GM12878 (cell line): Measurements from ENCODE around the gene PHKB. TPM values are rescaled to one million over a fixed set of nuclear protein-coding genes. Genes with fewer than 3 reads are reported as not detected.

ENCODE experiments used
- ATAC-seq: fragments of 200-7000 bp; cut with Tn5 transposase; 3 replicates; pipeline ENCODE4 v1.9.1; 2020; ENCODE audit warnings: mild to moderate bottlenecking, moderate library complexity
- BruUV-seq: library from RNA; stranded (reverse); fragments of 400-500 nt; replicated peaks from 2 replicates; lab custom pipeline; 2021; lab: Mats Ljungman, UMichigan
- CTCF ChIA-PET: fragments of 300-600 bp; sonication (Branson Sonifier 250); formaldehyde crosslinking; extraction: SDS; loops from one replicate; lab custom pipeline; 2021; ENCODE audit warnings: inconsistent platforms; lab: Yijun Ruan, JAX
- POLR2A ChIA-PET: fragments of 350-600 bp; formaldehyde crosslinking; extraction: SDS; loops from one replicate; lab custom pipeline; 2021; ENCODE audit warnings: inconsistent platforms; lab: Charles Lee
- RAD21 ChIA-PET: fragments of 300-600 bp; sonication (Branson Sonifier 250); formaldehyde crosslinking; loops from one replicate; lab custom pipeline; 2023; ENCODE audit warnings: antibody characterized with exemption; ENCODE audit not compliant: unreplicated experiment; lab: Charles Lee
- SMC1A ChIA-PET: fragments of 300-600 bp; sonication (Branson Sonifier 250); formaldehyde crosslinking; loops from one replicate; lab custom pipeline; 2023; ENCODE audit not compliant: unreplicated experiment, uncharacterized antibody; lab: Charles Lee
- DNase-seq: peaks from one replicate; pipeline ENCODE4 v3.0.0-alpha.2; 2011; ENCODE audit warnings: low read depth, low spot score
- FAIRE-seq: peaks from 3 replicates; lab custom pipeline; 2011; peaks lifted over from hg19 to GRCh38; lab: Jason Lieb, UNC
- H2AFZ ChIP-seq: 2 replicates; pipeline ENCODE4 v1.6.0; 2011; ENCODE audit warnings: low read depth, low read length, control low read depth; ENCODE audit not compliant: control insufficient read depth
- H3K27ac ChIP-seq: 2 replicates; pipeline ENCODE4 v1.5.1; 2011; ENCODE audit warnings: control low read depth; ENCODE audit not compliant: control insufficient read depth, insufficient read depth
- H3K27me3 ChIP-seq, 2 experiments: replicated peaks in 1 of 2; 2 replicates each; pipeline versions ENCODE4 v1.6.0 to v1.6.1; 2011; ENCODE audit warnings: low read length in 1 of 2; ENCODE audit not compliant: control insufficient read depth in 2 of 2, insufficient read depth in 2 of 2
- H3K36me3 ChIP-seq, 2 experiments: 2 replicates each; pipeline ENCODE4 v1.5.1; 2011; ENCODE audit warnings: low read length in 1 of 2; ENCODE audit not compliant: control insufficient read depth in 2 of 2, insufficient read depth in 2 of 2
- H3K4me1 ChIP-seq: 2 replicates; pipeline ENCODE4 v1.6.1; 2011; ENCODE audit warnings: mild to moderate bottlenecking, low read length, moderate library complexity, mixed read lengths; ENCODE audit not compliant: control insufficient read depth, insufficient read depth
- H3K4me2 ChIP-seq: 2 replicates; pipeline ENCODE4 v1.6.0; 2011; ENCODE audit warnings: control low read depth; ENCODE audit not compliant: control insufficient read depth, insufficient read depth
- H3K4me3 ChIP-seq: fragments of 200-600 bp; sonication (generic); 2 replicates; pipeline ENCODE4 v1.5.1; 2016
- H3K79me2 ChIP-seq: 2 replicates; pipeline ENCODE4 v1.6.0; 2011; ENCODE audit warnings: low read length; ENCODE audit not compliant: control insufficient read depth, insufficient read depth
- H3K9ac ChIP-seq: 2 replicates; pipeline ENCODE4 v1.8.0; 2011; ENCODE audit warnings: low read length, control low read depth, mixed read lengths; ENCODE audit not compliant: control insufficient read depth, insufficient read depth
- H3K9me3 ChIP-seq: replicated peaks from 3 replicates; pipeline ENCODE4 v1.5.1; 2011; ENCODE audit warnings: mild to moderate bottlenecking, low read length; ENCODE audit not compliant: control insufficient read depth, insufficient read depth
- H4K20me1 ChIP-seq: 2 replicates; pipeline ENCODE4 v1.6.0; 2011; ENCODE audit not compliant: control insufficient read depth, insufficient read depth
- BCL11A ChIP-seq: IDR thresholded peaks from 2 replicates; pipeline ENCODE4 v1.6.1; 2011; ENCODE audit warnings: low read depth, low read length
- BRCA1 ChIP-seq: IDR thresholded peaks from 2 replicates; pipeline ENCODE4 v1.6.1; 2011; ENCODE audit warnings: low read depth, low read length, improper control_type of control experiment
- HDAC6 ChIP-seq: fragments of 200-600 bp; sonication (generic); IDR thresholded peaks from one replicate; pipeline ENCODE4 v1.8.0; 2017; ENCODE audit warnings: antibody characterized with exemption; ENCODE audit not compliant: unreplicated experiment
- IRF3 ChIP-seq: fragments of 450-650 bp; IDR thresholded peaks from 2 replicates; pipeline ENCODE4 v1.6.1; 2014; ENCODE audit warnings: mild to moderate bottlenecking
- IRF4 ChIP-seq: IDR thresholded peaks from 2 replicates; pipeline ENCODE4 v1.6.1; 2011; ENCODE audit warnings: low read depth, low read length
- MYC ChIP-seq: IDR thresholded peaks from 2 replicates; pipeline ENCODE4 v1.6.1; 2011; ENCODE audit warnings: mild to moderate bottlenecking, low read length, moderate library complexity, inconsistent platforms; ENCODE audit not compliant: insufficient read depth, insufficient replicate concordance, insufficient read length, severe bottlenecking
- NR2F1 ChIP-seq: fragments of 450-650 bp; conservative IDR thresholded peaks from 2 replicates; pipeline ENCODE4 v1.6.1; 2017; ENCODE audit warnings: mild to moderate bottlenecking
- WGBS: methylation state at CpG from one replicate; pipeline ENCODE4 v1.1.6; 2016; ENCODE audit warnings: low lambda C conversion rate; ENCODE audit not compliant: insufficient replicate concordance, insufficient coverage; ENCODE audit errors: missing lambda C conversion rate; 5-methylcytosine and 5-hydroxymethylcytosine counted together
- in situ Hi-C: fragments of 300-500 bp; cut with MboI; formaldehyde crosslinking; loops from 9 replicates; pipeline ENCODE4 v1.14.3; 2018; ENCODE audit warnings: mixed read lengths
- intact Hi-C: fragments of 100-400 bp; cut with micrococcal nuclease; formaldehyde crosslinking; loops from one replicate; pipeline ENCODE4 v1.14.2; 2022; ENCODE audit not compliant: unreplicated experiment
- polyA plus RNA-seq, 11 experiments: library from polyadenylated mRNA; depleted of rRNA in 4 of 11; unstranded in 6 of 11; stranded (reverse) in 5 of 11; fragments of >200 nt; fragmentation: Nextera tagmentation in 4 of 11; fragmentation: Illumina TruSeq in 1 of 11; extraction: Ambion mirVana in 4 of 11; extraction: Trizol in 1 of 11; gene quantifications; 1 replicate in 1 of 11; 2 replicates in 10 of 11; pipeline versions ENCODE4 v1.2.1 to v1.2.3, GENCODE V29; 2011 to 2016; ENCODE audit warnings: inconsistent platforms in 2 of 11, missing spikeins in 2 of 11, low read depth in 1 of 11
- total RNA-seq, 4 experiments: library from RNA; depleted of rRNA in 3 of 4; stranded (reverse); fragments of >200 nt in 3 of 4; fragmentation: Illumina TruSeq in 1 of 4; extraction: Trizol in 1 of 4; gene quantifications; 2 replicates each; pipeline versions ENCODE4 v1.2.1 to v1.2.3, GENCODE V29; 2013 to 2021

The PHKB gene
- total and polyA plus RNA-seq, 10 of the 15 experiments (the other 5 are each of a cell fraction or from before 2014, with no cell fraction given) = 14.2 to 65.6 (median 37.0) TPM

GRCh38 chr16:47586121-47586520 is 125.0 kb downstream of the PHKB start:
- no peaks in the 10 kb centered on the region for H3K4me1 ChIP-seq
- no peaks in the 10 kb centered on the region for H4K20me1 ChIP-seq
- no peak overlapping the region for H2AFZ ChIP-seq
- WGBS = 96% methylated on average over 3 of the region's 3 CpGs
- no peak overlapping the region for H3K4me2 ChIP-seq
- in situ Hi-C loops = no loop called here
- intact Hi-C loops = loop anchor here (10.0 kb wide), 1 partner anchor 121 kb away; the partner anchor contains the start of genes ITFG1 and PHKB
- ChIA-PET SMC1A (interaction anchor here (0.7 to 4.1 kb wide), 10 partner anchors 12 to 552 kb away, joined by 3 to 17 read pairs (median 5); partner anchors contain the start of genes ITFG1 and PHKB), CTCF (interaction anchor here (1.0 to 1.5 kb wide), 4 partner anchors 11 to 91 kb away, joined by 3 to 7 read pairs (median 6); no protein-coding TSS in a partner anchor), RAD21 (interaction anchor here (1.0 to 1.4 kb wide), 4 partner anchors 9 to 124 kb away, joined by 3 to 6 read pairs (median 4); no protein-coding TSS in a partner anchor), POLR2A (interaction anchor here (0.8 kb wide), 1 partner anchor 125 kb away, joined by 3 read pairs; the partner anchor contains the start of genes ITFG1 and PHKB)
- H3K9ac ChIP-seq = no peak overlapping the region
- no peaks in the 10 kb centered on the region for H3K79me2 ChIP-seq
- no peak overlapping the region for H3K4me3 ChIP-seq
- no peaks in the 10 kb centered on the region for H3K27me3 ChIP-seq
- no TSS peak for BruUV-seq
- FAIRE-seq (no peak), DNase-seq (no peak), ATAC-seq (no peak; the same call in 2 of the 3 replicates)
- TF ChIP-seq IRF4 (no peak), NR2F1 (no peak), HDAC6 (no peak), IRF3 (no peak), BCL11A (no peak), MYC (no peak), BRCA1 (no peak)
- no peaks in the 10 kb centered on the region for H3K9me3 ChIP-seq
- peaks cover 0 to 9% of the 10 kb centered on the region in 2 experiments; a peak in 2 of 4 replicates for H3K36me3 ChIP-seq
- no peak overlapping the region for H3K27ac ChIP-seq
